ENCODE data around the gene B4GALNT4. TPM values are rescaled to one million over a fixed set of nuclear protein-coding genes. Genes with fewer than 3 reads are reported as not detected.
"Not testable (repeated sequence)": the region's sequence is repeated elsewhere in the genome, so short reads cannot be mapped to it uniquely, and the experiment has no call there.

The B4GALNT4 gene
- total and polyA plus RNA-seq, 2 of the 8 experiments (the other 6 are each of a cell fraction or from before 2014, with no cell fraction given): 40.9 to 76.3 TPM

- H3K23ac ChIP-seq (ENCODE audit: insufficient read length); H3K23me2 ChIP-seq (ENCODE audit: low read depth, low read length); H3K27me3 ChIP-seq (replicated peaks in 1 of 4; ENCODE audit: control insufficient read depth in 3 of 4, extremely low read depth in 1 of 4, insufficient read depth in 3 of 4, low read length in 3 of 4); H3K4ac ChIP-seq (replicated peaks; ENCODE audit: insufficient read length, low read depth, low read length); H3K36me3 ChIP-seq (ENCODE audit: control insufficient read depth in 2 of 4, insufficient read depth in 4 of 4, low read length in 3 of 4); H3K9ac ChIP-seq (replicated peaks in 1 of 4; ENCODE audit: extremely low read depth in 1 of 4, low read depth in 3 of 4, low read length in 3 of 4); H3K79me1 ChIP-seq (ENCODE audit: low read depth, low read length); H2BK15ac ChIP-seq (ENCODE audit: low read length); H3K27ac ChIP-seq (ENCODE audit: low read depth, low read length); DNase-seq (ENCODE audit: low read depth in 1 of 2, low spot score in 2 of 2); CTCF ChIA-PET (ENCODE audit: partially characterized antibody); H4K91ac ChIP-seq (replicated peaks; ENCODE audit: insufficient read length, low read length); H2AK5ac ChIP-seq (ENCODE audit: low read depth, low read length); H2BK120ac ChIP-seq (replicated peaks; ENCODE audit: low read depth, low read length); H3K4me2 ChIP-seq (ENCODE audit: insufficient read depth in 1 of 2, low read depth in 2 of 2, low read length in 2 of 2); H3K14ac ChIP-seq (ENCODE audit: insufficient read length); H3K79me2 ChIP-seq (ENCODE audit: control insufficient read depth in 1 of 2, insufficient read depth in 2 of 2, low read length in 2 of 2); H4K8ac ChIP-seq (ENCODE audit: extremely low read depth, insufficient read depth, low read length); H3K4me3 ChIP-seq (ENCODE audit: extremely low read depth in 1 of 4, insufficient read depth in 2 of 4, low read depth in 3 of 4, low read length in 4 of 4); H3K9me3 ChIP-seq (ENCODE audit: insufficient read depth in 2 of 2, low read depth in 1 of 2, low read length in 1 of 2); H4K5ac ChIP-seq (ENCODE audit: insufficient read length, low read depth, low read length); H4K20me1 ChIP-seq (replicated peaks in 1 of 2; ENCODE audit: control insufficient read depth in 1 of 2, insufficient read depth in 2 of 2, low read length in 2 of 2); H2BK5ac ChIP-seq (ENCODE audit: low read depth, low read length); H3K56ac ChIP-seq (replicated peaks; ENCODE audit: insufficient read length, low read depth, low read length); FAIRE-seq; H3K4me1 ChIP-seq (replicated peaks in 1 of 4; ENCODE audit: control insufficient read depth in 3 of 4, insufficient read depth in 4 of 4, low read length in 3 of 4); H2BK20ac ChIP-seq (ENCODE audit: low read length); H2BK12ac ChIP-seq (ENCODE audit: low read depth, low read length); H2AFZ ChIP-seq (ENCODE audit: low read length); H3K18ac ChIP-seq (ENCODE audit: extremely low read depth, low read length): not testable (repeated sequence)
- POLR2A ChIA-PET (ENCODE audit: partially characterized antibody): interaction anchor here (1.0 kb wide), 1 partner anchor 12 kb away, joined by 5 read pairs; no protein-coding TSS in a partner anchor
- WGBS, 2 experiments (ENCODE audit: extremely low coverage in 1 of 2, insufficient coverage in 1 of 2, insufficient read length in 1 of 2, insufficient replicate concordance in 2 of 2, low coverage in 1 of 2, low lambda C conversion rate in 2 of 2, missing lambda C conversion rate in 1 of 2): 91 to 100% methylated on average over 2 to 7 of the region's 45 CpGs
Measured at GRCh38 chr11:424766-425165, 55.5 kb downstream of the B4GALNT4 start.

Data from H1 (cell line).